HG03175 (cell line): Measurements from ENCODE around the gene RGS9.
"Not testable (repeated sequence)": the region's sequence is repeated elsewhere in the genome, so short reads cannot be mapped to it uniquely, and the experiment has no call there.

ENCODE experiments used
- ATAC-seq: cut with Tn5 transposase; IDR thresholded peaks from one replicate; pipeline ENCODE4 v1.9.1; 2021; ENCODE audit warnings: mild to moderate bottlenecking, moderate library complexity; ENCODE audit not compliant: unreplicated experiment

The RGS9 gene

DNA sequence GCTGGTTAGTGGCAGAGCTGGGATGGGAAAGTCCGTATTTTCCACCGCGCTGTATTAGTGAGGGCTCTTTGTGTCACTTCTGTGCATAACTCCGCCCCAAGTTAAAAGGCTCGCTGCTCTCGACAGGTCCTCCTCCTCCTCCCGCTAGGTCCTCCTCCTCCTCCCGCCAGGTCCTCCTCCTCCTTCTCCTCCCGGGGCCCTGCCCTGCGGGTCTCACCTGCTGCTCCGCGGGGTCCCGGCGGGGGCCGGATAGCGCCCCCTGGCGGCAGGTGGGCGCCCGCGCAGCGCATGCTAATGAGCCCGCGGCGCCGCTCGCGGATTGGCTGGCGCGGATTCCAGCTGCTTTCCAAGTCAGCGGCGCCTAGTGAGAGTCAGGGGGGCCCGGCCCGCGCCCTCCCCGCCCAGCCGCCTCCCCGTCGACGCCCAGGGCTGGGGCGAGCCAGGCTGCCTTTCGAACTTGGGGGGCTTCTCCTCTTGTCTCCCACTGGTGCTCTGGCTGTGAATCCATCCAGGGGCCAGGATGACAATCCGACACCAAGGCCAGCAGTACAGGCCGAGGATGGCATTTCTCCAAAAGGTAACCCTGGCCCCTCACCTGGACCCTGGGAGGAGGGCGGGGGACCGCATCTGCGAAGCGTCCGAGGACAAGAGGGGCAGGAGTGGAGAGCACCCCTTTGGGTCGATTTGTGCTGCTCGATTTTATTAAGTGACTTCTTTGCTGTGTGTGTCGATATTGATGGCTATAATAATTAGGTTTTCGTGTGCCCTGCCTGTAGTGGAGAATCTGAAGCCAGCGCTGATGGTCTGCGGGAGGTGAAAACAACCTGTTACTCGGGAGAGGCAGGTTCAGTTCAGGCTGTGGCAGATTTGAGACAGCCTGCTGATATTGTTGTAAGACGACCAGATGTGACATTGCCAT, at the start of gene RGS9:
Gene RGS9, plus strand, starts transcription at position 350 of the 919 bp plus-strand sequence. Its CDS starts 171 bp downstream, at position 521.
- peak; percentile 98 for ATAC-seq

DNA sequence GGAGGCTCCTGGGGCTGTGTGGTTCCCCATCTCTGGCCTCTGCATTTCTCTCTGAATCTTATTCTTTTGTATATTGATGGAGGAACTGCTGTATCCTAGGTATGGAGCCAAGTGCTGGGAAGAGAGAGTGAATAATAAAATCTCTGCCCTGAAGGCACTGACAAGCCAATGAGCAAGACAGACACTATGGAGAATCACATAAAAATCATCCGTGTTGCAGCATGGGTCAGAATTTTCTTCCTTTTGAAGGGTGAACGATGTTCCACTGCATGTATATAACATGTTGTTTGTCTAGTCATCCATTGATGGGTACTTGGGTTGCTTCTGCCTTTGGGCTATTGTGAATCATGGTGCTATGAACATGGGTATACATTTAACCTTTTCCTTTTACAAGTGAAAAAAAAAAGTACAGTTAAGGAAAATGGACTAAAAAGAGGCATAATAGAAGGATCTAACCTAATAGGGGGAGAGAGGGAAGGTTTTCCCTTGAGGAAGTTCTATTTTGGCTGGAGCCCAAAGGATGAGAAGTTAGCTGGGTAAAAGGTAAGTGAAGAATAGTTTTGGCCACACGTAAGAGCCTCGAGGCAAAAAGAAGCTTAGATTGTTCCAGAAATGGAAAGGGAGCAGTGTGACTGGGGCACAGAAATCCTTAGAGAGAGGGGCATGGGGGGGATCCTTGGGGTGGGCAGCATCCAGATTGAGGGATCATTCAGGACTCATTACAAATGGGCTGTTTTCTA, 48.4 kb upstream of the RGS9 start:
- no peak for ATAC-seq

DNA sequence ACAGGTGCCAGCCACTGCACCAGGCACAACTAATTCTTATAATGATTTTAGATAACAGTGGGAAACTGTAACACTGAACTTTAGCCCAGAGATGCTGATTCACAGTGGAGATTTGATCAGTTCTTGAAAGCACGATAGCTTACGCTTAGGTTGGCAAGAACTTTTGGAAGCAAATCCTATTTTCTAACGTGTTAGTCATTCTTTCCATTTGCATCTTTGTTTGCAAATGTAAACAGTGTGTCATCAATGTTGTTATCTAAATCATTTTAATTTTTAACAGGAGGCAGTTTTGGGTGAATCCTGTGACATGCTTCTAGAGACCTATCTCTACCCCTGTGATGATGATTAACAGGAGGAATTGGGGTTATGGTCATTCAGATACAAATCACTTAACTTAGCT, 44.9 kb upstream of the RGS9 start:
- no peak for ATAC-seq

DNA sequence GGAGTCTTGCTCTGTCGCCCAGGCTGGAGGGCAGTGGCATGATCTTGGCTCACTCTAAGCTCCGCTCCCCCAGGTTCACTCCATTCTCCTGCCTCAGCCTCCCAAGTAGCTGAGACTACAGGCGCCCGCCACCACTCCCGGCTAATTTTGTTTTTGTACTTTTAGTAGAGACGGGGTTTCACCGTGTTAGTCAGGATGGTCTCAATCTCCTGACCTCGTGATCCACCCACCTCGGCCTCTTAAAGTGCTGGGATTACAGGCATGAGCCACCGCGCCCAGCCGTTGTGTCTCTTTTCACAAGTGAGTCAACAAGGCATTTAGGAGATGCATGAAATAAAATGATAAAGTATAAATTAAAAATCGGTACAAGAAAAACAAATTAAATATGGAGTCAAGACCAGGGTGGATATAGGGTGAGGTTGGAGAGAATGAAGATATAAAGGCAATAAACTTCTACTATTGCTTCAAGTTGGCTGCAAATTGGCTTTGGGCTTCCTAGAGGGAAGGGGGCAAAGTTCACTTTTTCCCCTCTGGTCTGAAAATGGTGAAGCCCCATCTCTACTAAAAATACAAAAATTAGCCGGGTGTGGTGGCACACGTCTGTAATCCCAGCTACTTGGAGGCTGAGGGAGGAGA, 44.3 kb upstream of the RGS9 start:
- ATAC-seq, result not testable (repeated sequence)

DNA sequence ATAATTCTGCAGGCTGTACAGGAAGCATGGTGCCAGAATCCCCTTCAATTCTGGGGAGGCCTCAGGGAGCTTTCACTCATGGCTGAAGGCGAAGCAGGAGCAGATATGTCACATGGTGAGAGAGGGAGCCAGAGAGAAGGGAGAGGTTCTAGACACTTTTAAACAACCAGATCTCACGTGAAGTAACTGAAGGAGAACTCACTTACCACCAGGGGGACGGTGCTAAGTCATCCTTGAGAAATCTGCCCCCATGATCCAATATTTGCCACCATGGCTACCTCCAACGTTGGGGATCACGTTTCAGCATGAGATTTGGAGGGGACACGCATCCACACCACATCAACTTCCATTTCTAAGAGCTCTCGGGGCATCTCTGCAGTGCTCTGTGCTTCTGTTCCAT, 43.2 kb upstream of the RGS9 start:
- ATAC-seq, result no peak

DNA sequence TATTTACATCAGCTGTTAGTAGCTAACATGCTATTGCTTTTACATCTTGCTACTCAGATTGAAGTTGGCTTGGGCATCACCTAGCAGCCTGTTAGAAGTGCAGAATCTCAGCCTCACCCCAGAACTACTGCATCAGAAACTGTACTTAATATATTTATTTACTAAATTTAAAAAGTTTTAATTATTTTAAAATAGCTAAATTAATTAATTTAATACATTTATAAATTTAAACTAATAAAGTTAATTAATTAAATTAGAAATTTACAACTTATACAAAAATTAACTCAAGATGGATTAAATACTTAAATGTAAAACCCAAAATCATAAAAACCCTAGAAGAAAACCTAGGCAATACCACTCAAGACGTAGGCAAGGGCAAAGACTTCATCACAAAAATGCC, 41.7 kb upstream of the RGS9 start:
- ATAC-seq, result no peak

DNA sequence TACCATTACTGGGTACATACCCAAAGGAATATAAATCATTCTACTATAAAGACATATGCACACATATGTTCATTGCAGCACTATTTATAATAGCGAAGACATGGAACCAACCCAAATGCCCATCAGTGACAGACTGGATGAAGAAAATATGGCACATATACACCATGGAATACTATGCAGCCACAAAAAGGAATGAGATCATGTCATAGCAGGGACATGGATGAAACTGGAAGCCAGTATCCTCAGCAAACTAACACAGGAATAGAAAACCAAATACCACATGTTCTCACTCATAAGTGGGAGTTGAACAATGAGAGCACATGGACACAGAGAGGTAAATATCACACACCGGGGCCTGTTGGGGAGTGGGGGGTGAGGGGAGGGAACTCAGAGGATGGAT, 40.8 kb upstream of the RGS9 start:
- ATAC-seq, result not testable (repeated sequence)

DNA sequence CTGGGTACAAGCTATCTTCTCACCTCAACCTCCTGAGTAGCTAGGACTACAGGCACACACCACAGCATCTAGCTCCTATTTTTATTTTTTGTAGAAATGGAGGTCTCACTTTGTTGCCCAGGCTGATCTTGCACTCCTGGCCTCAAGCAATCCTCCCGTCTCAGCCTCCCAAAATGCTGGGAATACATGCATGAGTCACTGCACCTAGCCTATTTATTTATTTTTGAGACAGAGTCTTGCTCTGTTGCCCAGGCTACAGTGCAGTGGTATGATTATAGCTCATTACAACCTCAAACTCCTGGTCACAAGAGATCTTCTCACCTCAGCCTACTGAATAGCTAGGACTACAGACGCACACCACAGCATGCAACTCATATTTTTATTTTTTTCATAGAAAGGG, 40.1 kb upstream of the RGS9 start:
- no peak for ATAC-seq

DNA sequence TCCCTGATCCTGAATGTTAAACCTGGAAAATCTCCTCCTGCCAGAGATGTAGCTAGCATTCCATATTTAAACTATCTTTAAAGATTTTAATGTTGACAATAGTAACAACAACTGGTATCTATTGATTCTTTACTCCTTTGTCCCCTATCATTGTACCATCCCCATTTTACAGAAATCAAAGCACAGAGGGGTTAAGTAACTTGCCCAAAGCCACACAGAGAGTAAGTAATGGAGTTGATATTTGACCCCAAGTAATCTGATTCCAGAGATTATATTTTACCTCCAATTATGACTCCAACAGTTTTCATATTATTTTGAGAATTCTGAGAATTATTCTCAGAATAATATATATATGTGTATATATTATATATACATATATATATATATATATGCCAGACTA, 37.7 kb upstream of the RGS9 start:
- ATAC-seq, result no peak

DNA sequence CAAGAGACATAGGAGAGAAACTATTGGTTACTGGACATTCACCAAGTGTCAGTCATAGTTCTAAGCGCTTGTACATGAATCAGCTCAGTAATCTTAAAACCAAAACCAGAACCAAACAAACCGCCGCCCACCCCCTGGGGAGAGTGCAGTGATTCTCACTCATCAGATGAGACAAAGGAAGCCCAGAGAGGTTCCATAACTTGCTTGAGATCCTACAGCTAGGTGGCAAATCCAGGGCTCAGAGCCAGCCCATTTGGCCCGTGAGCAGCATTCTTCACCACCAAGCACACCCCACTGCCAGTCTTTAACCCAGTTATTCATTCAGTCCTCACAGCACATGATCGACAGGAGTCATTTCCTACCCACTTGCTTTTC, 37.2 kb upstream of the RGS9 start:
- ATAC-seq, result peak; percentile 84

DNA sequence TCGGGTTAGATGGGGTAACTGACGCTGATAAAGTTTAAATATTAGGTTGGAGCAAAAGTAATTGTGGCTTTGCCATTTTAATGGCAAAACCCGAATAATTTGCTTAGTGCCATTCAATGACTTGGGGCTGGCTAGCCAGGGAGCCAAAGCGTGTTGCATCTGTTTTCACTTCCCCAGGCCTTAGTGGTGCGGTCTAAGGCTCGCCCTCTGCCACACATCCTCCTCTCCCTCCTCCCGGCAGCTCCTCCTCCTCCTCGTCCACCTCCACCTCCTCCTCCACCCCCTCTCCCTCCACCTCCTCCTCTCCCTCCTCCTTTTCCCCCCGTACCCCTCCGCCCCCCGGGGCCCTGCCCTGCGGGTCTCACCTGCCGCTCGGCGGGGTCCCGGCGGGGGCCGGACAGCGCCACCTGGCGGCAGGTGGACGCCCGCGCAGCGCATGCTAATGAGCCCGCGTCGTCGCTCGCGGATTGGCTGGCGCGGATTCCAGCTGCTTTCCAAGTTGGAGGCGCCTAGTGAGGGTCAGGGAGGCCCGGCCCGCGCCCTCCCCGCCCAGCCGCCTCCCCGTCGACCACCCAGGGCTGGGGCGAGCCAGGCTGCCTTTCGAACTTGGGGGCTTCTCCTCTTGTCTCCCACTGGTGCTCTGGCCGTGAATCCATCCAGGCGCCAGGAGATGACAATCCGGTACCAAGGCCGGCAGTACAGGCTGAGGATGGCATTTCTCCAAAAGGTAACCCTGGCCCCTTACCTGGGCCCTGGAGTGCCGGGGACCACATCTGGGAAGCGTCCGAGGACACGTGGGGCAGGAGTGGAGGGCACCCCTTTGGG, 36.6 kb upstream of the RGS9 start:
- ATAC-seq, result peak; percentile 79

DNA sequence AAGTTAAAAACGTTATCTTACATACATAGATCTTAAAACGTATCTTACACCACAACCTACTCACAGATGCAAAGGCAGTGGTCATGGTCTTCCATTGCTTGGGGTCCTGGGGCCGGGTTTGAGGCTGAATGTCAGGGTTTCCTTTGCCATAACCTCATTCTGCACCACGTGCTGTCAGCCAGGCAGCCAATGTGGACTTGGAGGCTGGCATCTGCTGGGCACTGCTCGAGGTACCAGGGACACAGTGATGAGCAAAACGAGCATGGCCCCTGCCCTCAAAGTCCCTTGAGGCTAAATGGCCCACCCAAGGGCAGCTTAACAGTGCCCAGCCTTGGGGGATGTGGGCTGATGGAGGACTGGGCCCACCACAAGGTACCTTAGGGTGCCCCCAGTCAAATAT, 35.8 kb upstream of the RGS9 start:
- ATAC-seq, result no peak

DNA sequence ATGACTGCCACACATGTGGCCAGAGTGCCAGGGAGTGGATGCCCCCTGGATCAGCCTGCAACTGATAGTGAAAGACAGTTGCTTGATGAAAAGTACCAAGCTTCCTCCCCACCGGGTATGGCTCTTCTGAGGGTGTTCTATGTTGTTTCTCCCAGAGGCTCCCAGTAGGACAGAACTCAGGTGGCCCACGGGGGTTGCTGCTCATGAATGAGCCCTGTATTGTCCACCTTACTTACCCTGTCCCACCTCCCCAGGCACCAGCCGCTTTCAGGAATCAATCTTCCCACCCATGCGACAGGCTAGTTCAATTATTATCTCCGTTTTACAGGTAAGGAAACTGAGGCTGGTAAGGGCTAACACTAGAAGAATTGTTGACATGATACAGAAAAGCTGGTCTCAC, 34.9 kb upstream of the RGS9 start:
- ATAC-seq, result no peak

DNA sequence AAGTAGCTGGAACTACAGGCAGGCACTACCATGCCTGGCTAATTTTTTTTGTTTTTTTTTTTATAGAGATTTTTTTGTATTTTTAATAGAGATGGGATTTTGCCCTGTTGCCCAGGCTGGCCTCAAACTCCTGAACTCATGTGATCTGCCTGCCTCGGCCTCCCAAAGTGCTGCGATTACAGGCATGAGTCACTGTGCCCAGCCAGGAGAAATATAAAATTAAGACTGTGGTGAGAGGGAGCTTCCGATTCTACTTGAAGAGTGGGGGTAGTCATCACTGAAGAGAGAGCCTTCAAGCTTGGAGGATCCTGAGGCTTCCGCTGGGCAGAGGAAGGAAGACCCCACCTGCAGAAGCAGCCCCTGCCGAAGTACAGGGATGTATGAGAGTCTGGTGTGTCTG, 34.4 kb upstream of the RGS9 start:
- no peak for ATAC-seq

DNA sequence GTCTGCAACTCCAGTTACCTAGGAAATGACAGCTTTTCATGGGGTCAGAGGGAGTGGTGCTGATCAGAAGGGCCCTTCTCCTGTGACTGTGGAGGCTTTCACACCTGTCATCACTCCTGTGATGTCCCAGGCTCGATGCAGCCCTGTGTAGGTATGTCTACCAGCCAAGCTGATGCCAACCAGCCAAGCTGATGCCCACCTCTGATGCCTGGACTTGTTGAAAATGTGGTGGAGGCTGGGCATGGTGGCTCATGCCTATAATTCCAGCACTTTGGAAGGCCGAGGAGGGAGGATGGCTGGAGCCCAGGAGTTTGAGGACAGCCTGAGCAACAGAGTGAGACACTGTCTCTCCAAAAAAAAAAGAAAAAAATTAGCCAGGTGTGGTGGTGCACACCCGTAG, 33.7 kb upstream of the RGS9 start:
- no peak for ATAC-seq

DNA sequence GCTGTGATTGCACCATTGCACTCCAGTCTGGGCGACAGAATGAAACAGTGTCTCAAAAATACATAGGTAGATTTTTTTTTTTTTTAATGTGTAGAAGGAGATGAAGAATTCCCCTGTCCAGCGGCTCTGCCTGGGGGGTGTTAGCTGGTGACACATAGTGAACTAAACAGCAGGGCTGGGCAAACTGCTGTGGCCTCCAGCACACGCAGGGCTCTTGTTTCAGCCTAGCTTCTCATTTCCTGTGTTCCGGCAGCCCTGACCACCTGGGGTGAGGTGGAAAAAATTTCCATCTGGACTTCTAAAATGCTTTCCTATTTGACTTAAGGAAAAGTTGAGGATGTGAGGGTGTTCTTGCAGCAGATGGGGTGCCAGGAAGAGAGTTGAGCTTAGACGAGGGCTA, 33.3 kb upstream of the RGS9 start:
- no peak for ATAC-seq

DNA sequence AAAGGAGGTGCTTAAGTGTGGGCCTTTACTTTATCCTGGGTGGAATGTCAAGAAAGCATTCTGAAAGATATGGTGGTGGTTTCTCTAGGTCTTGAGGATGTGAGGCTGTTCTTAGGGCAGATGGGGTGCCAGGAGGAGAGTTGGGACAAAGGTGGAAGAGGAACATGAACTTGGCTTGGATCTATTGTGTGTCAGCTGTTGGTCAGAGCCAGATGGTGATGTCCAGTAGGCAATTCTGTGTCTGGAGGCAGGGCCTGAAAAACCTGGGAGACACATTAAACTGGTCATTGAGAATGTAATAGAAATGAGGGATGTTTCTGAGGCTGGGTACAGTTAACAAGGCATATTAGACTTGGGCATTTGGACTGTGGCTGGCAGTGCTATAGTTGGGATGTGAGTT, 32.6 kb upstream of the RGS9 start:
- no peak for ATAC-seq

DNA sequence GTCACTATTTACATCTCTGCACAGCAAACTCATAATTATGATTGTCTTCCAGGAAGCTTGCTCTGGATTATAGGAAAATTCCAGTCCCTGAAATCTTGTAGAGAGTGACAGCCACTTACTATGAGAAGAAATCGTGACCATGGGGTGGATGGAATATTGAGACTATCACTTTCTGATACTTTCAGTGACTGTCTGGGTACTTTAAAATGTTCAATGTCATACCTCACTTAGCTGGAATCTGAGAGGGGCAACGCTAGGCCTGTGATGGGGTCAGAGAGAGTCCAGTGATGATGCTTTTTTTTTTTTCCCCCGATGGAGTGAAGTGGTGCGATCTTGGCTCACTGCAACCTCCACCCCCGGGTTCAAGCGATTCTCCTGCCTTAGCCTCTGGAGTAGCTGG, 32.2 kb upstream of the RGS9 start:
- ATAC-seq, result no peak

DNA sequence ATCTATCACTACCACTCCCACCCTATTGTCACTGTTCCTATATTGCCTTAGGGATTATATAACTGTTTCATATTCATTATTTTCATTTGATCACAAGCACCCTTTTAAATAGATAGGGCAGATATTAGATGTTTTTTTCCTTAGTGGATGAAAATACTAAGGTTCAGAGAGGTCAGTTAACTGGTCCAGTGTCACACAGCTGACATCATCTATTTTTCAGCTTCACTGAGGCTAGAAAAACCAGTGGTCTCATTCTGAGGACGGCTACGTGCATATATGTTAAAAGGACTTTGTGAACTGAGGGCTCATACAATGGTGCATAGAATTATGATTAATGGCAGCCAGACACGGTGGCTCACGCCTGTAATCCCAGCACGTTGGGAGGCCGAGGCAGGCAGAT, 29.0 kb upstream of the RGS9 start:
- no peak for ATAC-seq

DNA sequence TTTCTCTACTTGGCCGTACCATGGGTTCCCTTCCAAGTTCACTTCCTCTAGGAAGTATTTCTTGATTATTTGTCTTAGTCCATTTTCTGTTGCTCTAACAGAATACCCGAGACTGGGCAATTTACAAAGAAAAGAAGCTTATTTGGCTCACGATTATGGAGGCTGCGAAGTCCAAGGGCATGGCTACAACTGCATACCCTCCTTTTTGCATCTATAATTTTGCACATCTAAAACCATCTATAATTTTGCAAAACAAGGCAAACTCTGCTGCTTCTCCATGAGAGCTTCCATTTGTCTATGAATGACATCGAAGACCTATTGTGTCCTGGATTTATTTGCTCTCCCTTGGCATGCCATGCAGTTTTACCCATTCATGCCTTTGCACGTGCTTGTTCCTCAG, 27.6 kb upstream of the RGS9 start:
- ATAC-seq, result no peak
